ENCODE measurements around the gene CD58. TPM values are rescaled to one million over a fixed set of nuclear protein-coding genes. Genes with fewer than 3 reads are reported as not detected.

CD58 gene
- total RNA-seq, 1 donor from 2014 or later, result 6.1 TPM

DNA sequence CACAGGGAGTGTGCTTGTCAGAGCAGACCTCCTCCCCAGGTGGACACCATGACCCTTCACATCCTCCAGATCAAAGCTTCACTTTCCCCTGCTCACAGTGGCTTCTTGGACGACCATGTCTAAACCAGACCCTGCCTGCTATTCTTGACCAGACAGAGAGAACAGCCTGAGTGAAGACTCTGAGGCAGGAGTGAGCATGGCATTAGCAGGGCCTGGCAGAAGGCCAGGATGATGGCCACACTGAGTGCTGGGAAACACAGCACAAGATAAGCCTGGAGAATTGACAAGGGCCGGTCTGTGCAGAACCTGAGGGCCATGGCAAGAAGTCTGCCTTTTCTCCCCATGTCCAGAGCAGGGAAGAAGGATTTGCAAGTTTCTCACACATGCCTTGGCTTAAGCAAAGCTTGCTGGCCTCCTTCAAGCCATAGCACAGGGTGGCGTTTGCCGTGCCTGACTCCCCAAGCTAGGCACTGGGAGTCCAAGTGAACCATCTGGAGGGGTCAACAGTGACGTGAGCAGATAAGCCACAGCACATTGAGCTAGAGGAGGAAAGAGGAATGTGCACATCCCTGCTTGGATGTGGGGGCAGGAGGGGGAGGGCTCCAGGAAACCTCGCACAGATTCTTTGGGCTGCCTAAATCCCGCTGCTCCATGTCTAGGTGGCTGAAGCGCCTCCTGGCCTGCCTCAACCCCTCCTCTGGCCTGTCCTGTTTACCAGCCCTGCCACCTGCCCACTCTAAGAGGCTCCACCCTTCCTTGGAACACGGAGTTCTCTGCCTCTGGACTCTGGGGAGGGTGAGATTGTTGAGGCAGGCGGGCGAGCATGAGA, 87.1 kb downstream of the CD58 start:
- DNase-seq (ENCODE audit: low spot score in 2 of 2), result no peak
- FAIRE-seq, result no peak

DNA sequence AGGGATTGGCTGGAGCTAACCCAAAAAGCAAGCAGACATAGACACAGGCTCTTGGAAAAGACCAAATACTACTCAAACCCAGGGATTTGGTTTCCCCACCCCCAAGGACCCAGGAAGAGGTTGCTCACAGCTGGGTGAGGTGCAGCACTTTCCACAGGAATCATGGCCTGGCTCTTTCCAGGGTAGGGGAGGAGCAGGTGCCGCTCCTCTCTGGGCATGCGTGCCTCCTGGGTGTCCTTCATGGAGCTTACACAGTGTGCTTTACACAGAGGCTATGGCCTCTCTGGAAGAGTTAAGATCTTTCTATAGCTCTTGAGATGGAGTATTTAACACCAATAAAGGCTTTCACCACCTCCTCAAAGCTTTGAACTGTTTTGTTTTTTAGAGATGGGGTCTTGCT, 88.3 kb downstream of the CD58 start:
- no peak for FAIRE-seq
- DNase-seq (ENCODE audit: low spot score in 2 of 2), result no peak

DNA sequence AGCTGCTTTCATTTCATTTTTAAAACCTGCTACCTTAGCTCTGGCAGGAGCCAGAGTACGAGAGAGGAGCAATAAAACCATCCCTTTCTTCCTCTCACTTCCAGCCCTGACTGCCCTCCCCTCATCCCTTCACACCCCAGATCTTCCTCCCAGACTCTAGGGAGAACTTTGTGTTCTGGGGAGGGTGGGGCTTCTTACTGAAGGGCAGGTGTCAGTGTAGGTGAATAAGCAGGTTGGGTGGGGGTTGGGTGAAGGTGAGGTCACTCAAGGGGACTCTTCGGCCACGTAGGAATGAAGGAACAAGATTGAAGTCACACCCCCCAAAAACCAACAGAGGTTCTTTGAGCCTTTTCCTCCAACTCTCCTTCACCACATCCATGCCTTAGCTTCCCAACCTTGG, 88.9 kb downstream of the CD58 start:
- FAIRE-seq, result no peak
- no peak for DNase-seq (ENCODE audit: low spot score in 2 of 2)

DNA sequence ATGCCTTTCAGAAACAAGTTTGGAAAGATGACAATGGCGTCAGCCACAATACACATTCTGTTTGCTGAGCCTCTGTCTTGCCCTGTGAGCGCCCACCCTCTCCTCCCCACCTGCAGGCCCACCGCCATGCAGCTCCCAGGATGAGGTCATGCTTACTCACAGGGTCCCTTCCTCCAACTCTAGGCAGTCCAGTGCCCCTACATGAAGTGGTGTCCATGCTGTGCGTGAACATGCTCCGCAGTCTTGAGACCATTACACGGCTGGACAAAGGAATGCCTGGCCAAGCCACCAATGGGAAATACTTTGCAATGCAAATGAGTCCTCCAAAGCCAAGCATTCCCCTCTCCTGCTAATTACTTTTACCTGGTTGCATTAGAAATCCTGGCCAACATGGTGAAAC, 92.2 kb downstream of the CD58 start:
- DNase-seq (ENCODE audit: low spot score in 2 of 2), result no peak

DNA sequence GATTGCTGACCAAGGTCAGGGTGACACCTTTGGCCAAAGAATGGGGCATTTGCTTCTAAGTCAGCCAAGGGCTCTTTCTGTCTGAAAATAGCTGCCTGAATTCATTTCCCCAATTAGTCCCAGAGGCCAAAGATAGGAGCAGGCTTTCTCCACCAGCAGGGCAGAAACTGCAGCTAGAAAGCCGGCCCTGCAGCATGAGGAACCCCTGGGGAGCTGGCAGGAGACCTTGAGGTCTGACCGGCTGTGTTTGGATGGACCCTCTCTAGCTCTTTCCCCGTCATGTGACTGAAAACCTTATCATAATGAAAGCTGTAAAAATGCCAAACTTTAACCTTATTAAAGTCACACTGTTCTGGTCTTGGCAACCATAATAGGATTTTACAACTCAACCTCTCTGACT, 93.4 kb downstream of the CD58 start:
- FAIRE-seq (no peak), DNase-seq (ENCODE audit: low spot score in 2 of 2) (no peak)

More for the DNA sequence above, 92.2 kb downstream of the CD58 start:
- no peak for FAIRE-seq

DNA sequence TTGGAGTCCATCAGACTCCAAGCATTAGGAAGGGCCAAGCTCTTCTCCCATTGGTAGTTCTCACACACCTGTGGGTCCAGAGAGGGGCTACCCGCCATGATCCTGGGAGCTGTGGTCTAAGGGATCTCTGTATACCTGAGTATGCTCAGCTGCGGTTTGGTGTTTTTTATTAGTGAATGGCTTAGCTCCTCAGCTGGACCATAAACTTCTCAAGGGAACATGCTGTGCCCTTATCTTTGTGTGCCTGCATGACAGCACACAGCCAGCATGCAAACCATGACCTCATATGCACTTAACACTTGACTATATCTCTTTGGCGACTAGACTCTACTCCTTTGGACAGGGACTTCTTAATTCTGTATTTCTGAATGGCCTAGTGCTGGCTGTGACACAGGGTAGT, 94.5 kb downstream of the CD58 start:
- DNase-seq (ENCODE audit: low spot score in 2 of 2) (no peak), FAIRE-seq (no peak)

DNA sequence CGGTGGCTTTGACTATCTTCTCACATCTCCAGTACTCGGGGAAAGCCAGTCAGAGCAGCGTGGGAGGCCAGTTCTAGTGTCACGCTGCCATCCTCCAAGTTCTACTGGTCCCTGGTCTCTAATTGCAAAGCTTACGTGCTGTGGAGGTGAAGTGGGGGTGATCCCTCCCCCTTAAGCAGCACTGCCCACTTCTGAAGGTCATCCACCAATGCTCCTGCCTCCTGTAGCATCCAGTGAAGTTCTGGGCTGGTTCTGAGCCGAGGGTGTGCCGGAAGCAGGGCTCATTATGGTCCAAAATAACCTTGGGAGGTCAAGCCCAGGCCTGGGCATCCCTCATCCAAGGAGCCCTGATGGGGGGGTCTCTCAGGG, 95.0 kb downstream of the CD58 start:
- no peak for DNase-seq (ENCODE audit: low spot score in 2 of 2)
- no peak for FAIRE-seq

DNA sequence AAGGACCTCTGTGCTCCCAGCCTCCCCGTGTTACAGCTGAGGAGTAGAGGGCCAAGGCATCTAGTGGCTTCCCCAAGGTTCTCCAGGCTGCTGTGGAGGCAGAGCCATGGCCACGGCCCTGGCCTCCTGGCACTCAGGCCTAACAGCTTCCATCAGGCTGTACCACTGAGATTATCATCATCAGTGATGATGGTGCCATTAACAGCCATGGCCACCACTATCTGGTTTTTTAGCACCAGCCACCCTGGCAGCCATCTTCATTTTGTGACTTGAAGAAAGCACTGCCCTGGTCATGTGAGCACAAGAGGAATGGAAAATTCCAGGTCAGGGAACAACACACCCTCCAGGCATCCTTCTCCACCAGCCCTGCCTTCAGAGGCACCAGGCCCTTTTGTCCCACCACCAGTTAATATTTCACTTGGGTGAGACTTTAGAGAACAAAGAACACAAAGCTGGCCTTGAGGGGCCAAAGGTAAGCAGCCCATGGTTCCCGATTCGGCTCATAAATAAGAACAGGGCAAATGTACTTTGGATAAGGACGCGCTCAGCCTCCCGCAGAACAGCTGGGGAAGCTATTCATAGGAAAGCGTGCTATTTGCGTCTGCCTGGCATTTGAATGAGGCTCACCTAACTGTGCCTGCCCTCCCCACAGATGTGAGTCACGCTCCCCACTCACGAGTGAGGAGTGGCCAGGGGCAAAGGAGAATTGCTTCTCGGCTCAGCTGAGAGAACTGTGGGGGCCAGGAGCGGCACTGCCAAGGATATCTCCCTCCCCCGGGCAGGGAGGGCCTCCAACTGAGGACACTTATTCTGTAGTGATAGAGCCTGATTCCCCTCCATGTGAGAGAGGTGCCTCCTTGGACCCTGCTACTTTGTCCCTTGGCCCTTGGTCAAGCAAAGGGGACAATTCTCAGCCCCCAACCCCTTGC, 95.6 kb downstream of the CD58 start:
- FAIRE-seq (no peak), DNase-seq (ENCODE audit: low spot score in 2 of 2) (no peak)

DNA sequence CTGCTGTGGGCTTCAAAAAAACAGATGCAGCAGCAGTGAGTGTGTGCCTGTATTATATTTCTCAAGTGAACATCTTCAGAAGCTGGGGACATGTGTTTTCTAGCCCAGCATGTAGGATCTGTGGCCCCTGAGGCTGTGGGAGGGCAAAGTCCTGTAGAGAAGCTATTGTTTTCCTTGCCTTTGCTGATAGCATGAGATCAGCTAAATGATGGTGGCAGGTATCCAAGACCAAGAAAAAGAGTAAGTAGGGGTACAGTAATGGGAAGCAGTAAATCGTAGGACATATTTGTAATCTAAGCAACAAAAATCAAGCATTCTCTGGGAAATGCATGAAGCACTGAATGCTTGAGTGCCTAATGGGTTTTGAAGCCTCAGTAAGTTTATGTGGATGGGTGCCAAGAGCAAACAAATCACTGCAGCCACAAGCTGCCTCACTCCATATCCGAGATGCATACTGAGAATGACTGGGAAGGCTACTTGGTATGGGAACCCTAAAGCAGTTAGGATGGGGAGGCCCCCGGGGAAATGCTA, 98.3 kb downstream of the CD58 start:
- no peak for DNase-seq (ENCODE audit: low spot score in 2 of 2)
- no peak for FAIRE-seq

DNA sequence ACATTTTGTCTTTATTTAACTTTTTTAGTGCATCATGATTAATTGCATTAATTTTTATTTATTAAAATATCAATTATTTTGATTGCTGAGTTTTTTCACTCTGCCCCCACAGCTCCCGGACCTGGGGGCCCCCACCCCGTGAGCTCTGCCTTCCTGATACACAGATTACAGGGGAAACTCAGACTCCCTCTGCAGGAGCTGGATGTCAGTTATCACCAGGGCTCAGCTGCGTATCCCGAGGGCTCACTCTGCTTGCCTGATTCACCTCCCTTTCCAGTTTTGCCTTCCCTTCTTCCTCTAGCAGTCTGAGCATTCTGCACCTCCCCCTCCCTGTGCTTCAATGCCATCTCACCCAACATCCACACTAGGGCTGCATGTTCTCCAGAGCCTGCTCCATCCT, 99.6 kb downstream of the CD58 start:
- FAIRE-seq (no peak), DNase-seq (ENCODE audit: low spot score in 2 of 2) (no peak)

DNA sequence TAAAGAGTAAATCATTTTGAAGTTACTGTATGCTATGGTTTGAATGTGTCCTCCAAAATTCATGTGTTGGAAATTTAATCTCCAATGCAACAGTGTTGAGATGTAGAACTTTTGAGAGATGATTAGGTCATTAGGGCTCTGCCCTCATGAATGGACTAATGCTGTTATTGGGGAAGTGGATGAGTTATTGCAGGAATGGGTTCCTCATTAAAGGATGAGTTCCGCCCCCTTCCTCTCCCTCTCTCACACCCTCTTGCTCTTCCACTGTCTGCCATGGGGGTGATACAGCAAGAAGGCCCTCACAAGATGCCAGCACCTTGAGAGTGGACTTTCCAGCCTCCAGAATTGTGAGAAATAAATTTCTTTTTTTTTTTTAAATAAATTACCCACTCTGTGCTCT, 100.2 kb downstream of the CD58 start:
- DNase-seq (ENCODE audit: low spot score in 2 of 2) (no peak), FAIRE-seq (no peak)

DNA sequence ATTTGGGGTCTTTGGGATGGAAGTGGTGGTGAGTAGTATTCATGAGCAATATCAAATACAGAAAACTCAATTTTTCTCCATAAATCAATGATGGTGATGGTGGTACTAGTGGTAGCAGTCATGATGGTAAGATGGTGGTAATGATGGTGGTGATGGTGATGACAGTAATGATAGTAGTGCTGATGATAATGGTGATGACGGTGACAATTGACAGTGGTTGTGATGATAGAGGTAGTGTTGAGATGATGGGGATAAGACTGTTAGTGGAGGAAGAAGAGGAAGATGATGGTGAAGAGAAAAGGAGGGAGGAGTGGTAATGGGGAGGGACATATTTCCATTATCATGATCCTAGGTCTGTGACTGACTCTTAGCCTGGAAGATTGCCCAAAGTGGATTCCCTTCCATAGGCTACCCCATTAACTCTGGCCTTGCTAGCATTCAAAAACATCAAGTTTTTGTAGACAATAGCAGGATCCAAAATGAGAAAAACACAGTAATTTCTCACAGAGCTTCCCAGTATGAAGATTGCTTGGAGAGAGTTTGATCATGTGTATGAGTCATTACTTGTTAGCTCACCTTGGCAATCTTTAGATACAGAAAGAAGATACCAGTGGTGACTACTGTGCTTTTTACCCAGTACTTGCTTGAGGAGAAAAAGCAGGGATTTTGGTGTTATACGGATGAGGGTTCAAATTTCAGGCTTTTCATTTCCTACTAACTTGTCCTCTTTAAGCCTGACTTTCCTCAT, 103.8 kb downstream of the CD58 start:
- FAIRE-seq (no peak), DNase-seq (ENCODE audit: low spot score in 2 of 2) (no peak)

DNA sequence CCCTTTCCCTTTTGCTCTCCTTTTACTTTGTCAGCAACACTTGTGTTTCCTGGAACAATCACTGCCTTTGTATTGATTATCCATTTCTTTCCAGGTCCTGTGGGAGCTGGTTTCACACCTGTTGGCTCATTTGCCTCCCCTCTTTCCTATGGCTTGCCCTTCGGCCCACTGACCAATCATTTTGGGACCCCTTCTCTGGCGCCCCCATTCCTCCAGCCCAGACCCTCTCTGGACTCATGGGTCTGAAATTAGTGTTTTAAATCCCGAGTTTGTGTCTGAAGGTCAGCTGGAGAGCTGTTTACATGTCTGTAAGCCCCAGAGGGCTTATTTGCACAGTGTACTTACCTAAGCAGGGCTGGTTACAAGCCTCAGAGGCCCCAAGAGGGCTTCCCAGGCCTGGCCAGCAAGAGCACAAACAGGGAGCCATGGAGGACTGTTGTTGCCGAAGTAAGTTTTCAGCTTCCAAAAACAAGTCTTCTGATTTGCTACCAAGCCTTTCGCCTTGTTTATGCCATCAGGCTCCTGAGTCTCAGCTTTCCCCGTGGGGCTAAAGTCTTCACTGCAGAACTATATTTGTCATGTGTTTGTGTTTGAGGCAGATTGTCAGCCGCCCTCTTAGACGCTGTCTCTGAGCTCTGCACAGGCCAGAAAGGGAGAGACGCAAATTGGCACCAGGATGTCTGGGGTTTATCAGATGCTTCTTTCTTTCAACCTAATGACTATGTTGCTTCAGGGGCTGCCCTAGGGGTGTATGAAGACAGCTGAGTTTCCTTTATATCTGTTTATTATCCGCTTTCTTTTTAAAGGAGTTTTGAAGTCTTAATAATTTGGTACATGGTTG, 104.8 kb downstream of the CD58 start:
- FAIRE-seq (no peak), DNase-seq (ENCODE audit: low spot score in 2 of 2) (no peak)

DNA sequence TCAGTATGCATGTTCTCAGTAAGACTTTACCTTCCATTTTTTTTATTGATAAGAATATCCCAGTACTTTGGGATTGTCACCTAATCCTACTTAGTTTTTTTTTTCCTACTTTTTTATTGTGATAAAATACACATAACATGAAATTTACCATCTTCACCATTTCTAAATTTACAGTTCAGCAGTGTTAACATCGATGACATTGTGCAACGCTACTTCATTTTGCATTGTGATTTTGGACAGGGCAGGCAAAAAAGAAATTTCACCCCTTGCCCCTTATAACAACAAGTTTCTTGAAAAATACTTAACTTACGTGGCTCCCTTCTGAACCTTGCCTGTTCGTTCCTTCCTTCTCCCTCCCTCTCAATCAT, 105.4 kb downstream of the CD58 start:
- FAIRE-seq (no peak), DNase-seq (ENCODE audit: low spot score in 2 of 2) (no peak)

Small RNAs within 50 kb of the gene (small RNA-seq; reads per million reads assigned to genes)
- gene MIR548AC, result not detected

Other genes starting within 250 kb of the CD58 start
- gene ATP1A1, start 197.8 kb downstream of the CD58 start, total RNA-seq, result 79.9 TPM
- 134 TPM for gene IGSF3, start 96.7 kb upstream of the CD58 start, total RNA-seq
- gene CD2, start 183.4 kb upstream of the CD58 start, total RNA-seq, result not detected

All from frontal cortex (tissue), 4 donors.